K562 (cell line): ENCODE results near the gene GBX1. TPM values are rescaled to one million over a fixed set of nuclear protein-coding genes. Genes with fewer than 3 reads are reported as not detected.
A peak's percentile ranks its signal among the peaks of the same experiment; 100 is the strongest.

ENCODE experiments used
- ATAC-seq: fragments of 200-7000 bp; cut with Tn5 transposase; 3 replicates; pipeline ENCODE4 v1.9.1; 2020; ENCODE audit warnings: moderate library complexity
- BruUV-seq: library from RNA; stranded (reverse); fragments of 400-500 nt; replicated peaks from 2 replicates; lab custom pipeline; 2021; lab: Mats Ljungman, UMichigan
- CTCF ChIA-PET: fragments of 300-600 bp; formaldehyde crosslinking; extraction: SDS; loops from one replicate; lab custom pipeline; 2021; ENCODE audit warnings: low intra/inter-chr PET ratio; lab: Yijun Ruan, JAX
- POLR2A ChIA-PET: fragments of 300-600, 350-650 bp; sonication (Branson Sonifier 250); formaldehyde crosslinking; extraction: SDS; loops from one replicate; lab custom pipeline; 2021; ENCODE audit warnings: antibody characterized with exemption, inconsistent platforms; lab: Yijun Ruan, JAX
- DNase-seq, 4 experiments: peaks; one replicate each; pipeline versions ENCODE4 v3.0.0 to v3.0.0-alpha.2; 2011 to 2018; ENCODE audit warnings: low spot score in 3 of 4, mixed read lengths in 3 of 4; ENCODE audit errors: extremely low read depth in 1 of 4
- FAIRE-seq: peaks from 2 replicates; lab custom pipeline; 2011; peaks lifted over from hg19 to GRCh38; lab: Jason Lieb, UNC
- H2AFZ ChIP-seq: 2 replicates; pipeline ENCODE4 v1.6.0; 2011; ENCODE audit warnings: low read depth, low read length, control low read depth, inconsistent platforms
- H3K27ac ChIP-seq: fragments of 200-600 bp; 3 replicates; pipeline ENCODE4 v1.8.0; 2011; ENCODE audit warnings: low read depth, mild to moderate bottlenecking, control low read depth, inconsistent platforms, low read length, moderate library complexity, mixed read lengths; ENCODE audit errors: extremely low read depth
- H3K27me3 ChIP-seq, 2 experiments: fragments of 300-600 bp in 1 of 2; 2 replicates in 1 of 2; 3 replicates in 1 of 2; pipeline versions ENCODE4 v1.6.0 to v1.8.0; 2011; ENCODE audit warnings: inconsistent platforms in 2 of 2, low read length in 2 of 2, mild to moderate bottlenecking in 1 of 2, mixed read lengths in 1 of 2, moderate library complexity in 1 of 2; ENCODE audit not compliant: control insufficient read depth in 2 of 2, insufficient read depth in 2 of 2
- H3K36me3 ChIP-seq: fragments of 300-600 bp; 3 replicates; pipeline ENCODE4 v1.8.0; 2011; ENCODE audit warnings: mild to moderate bottlenecking, low read length, inconsistent platforms; ENCODE audit not compliant: control insufficient read depth, insufficient read depth
- H3K4me1 ChIP-seq, 2 experiments: fragments of 200-600 bp in 1 of 2; replicated peaks in 1 of 2; 2 replicates in 1 of 2; 3 replicates in 1 of 2; pipeline versions ENCODE4 v1.5.1 to v1.8.0; 2011; ENCODE audit warnings: inconsistent platforms in 2 of 2, low read length in 2 of 2, mild to moderate bottlenecking in 1 of 2, mixed read lengths in 1 of 2, moderate library complexity in 1 of 2; ENCODE audit not compliant: control insufficient read depth in 2 of 2, insufficient read depth in 2 of 2
- H3K4me2 ChIP-seq: 2 replicates; pipeline ENCODE4 v1.6.1; 2011; ENCODE audit warnings: low read length, control low read depth, inconsistent platforms, mixed read lengths; ENCODE audit not compliant: insufficient read depth
- H3K4me3 ChIP-seq: fragments of 200-600 bp; sonication (generic), shearing (Covaris generic); 2 replicates; pipeline ENCODE4 v1.5.1; 2016; ENCODE audit warnings: control low read depth, inconsistent platforms
- H3K79me2 ChIP-seq: fragments of 200-600 bp; 3 replicates; pipeline ENCODE4 v1.8.0; 2011; ENCODE audit warnings: low read length, inconsistent platforms; ENCODE audit not compliant: control insufficient read depth, insufficient read depth
- H3K9ac ChIP-seq, 2 experiments: 2 replicates each; pipeline versions ENCODE4 v1.6.0 to v1.6.1; 2011; ENCODE audit warnings: low read depth in 2 of 2, low read length in 2 of 2, control low read depth in 1 of 2, inconsistent platforms in 1 of 2, mild to moderate bottlenecking in 1 of 2, mixed read lengths in 1 of 2; ENCODE audit not compliant: insufficient read depth in 1 of 2
- H3K9me1 ChIP-seq: one replicate; pipeline ENCODE4 v1.6.0; 2011; ENCODE audit warnings: inconsistent platforms, mild to moderate bottlenecking, low read length, moderate library complexity; ENCODE audit not compliant: control insufficient read depth, insufficient read depth
- H3K9me3 ChIP-seq: replicated peaks from 2 replicates; pipeline ENCODE4 v1.5.1; 2011; ENCODE audit warnings: low read depth, low read length, inconsistent platforms; ENCODE audit not compliant: control insufficient read depth, insufficient read depth
- H4K20me1 ChIP-seq: replicated peaks from 2 replicates; pipeline ENCODE4 v1.6.1; 2011; ENCODE audit warnings: low read length, inconsistent platforms, mixed read lengths; ENCODE audit not compliant: control insufficient read depth, insufficient read depth
- HMGXB4 ChIP-seq: sonication (generic); formaldehyde crosslinking; IDR thresholded peaks from 2 replicates; pipeline ENCODE4 v1.8.1; 2023; ENCODE audit warnings: mild to moderate bottlenecking, missing genetic modification reagents
- MAFG ChIP-seq: fragments of 450-650 bp; conservative IDR thresholded peaks from 2 replicates; pipeline ENCODE4 v1.6.1; 2016; ENCODE audit warnings: missing genetic modification characterization, missing compliant biosample characterization
- MAFK ChIP-seq: IDR thresholded peaks from 2 replicates; pipeline ENCODE4 v1.6.1; 2011; ENCODE audit warnings: low read length, improper control_type of control experiment
- NFE2L1 ChIP-seq: fragments of 450-650 bp; IDR thresholded peaks from 2 replicates; pipeline ENCODE4 v1.6.1; 2016; ENCODE audit warnings: missing genetic modification characterization, low read depth, mild to moderate bottlenecking, missing compliant biosample characterization, moderate library complexity, borderline replicate concordance
- NONO ChIP-seq, 2 experiments: fragments of 200-400 bp in 1 of 2; fragments of 450-650 bp in 1 of 2; formaldehyde crosslinking in 1 of 2; IDR thresholded peaks; 2 replicates each; pipeline ENCODE4 v1.6.1; 2017; ENCODE audit warnings: low read depth in 2 of 2, mild to moderate bottlenecking in 2 of 2, moderate library complexity in 2 of 2, low read length in 1 of 2
- POLR2A ChIP-seq: fragments of 450-650 bp; conservative IDR thresholded peaks from 2 replicates; pipeline ENCODE4 v1.6.1; 2016
- POLR2G ChIP-seq: fragments of 200-400 bp; formaldehyde crosslinking; IDR thresholded peaks from 2 replicates; pipeline ENCODE4 v1.6.1; 2017; ENCODE audit warnings: low read depth, mild to moderate bottlenecking, antibody characterized with exemption, low read length, moderate library complexity
- U2AF1 ChIP-seq: fragments of 200-400 bp; formaldehyde crosslinking; optimal IDR thresholded peaks from 2 replicates; pipeline ENCODE3; 2017; ENCODE audit warnings: mild to moderate bottlenecking, low read depth, low read length, moderate library complexity
- ZBTB12 ChIP-seq: fragments of 250-450 bp; sonication (Bioruptor Pico); IDR thresholded peaks from 2 replicates; pipeline ENCODE4 v1.4.0; 2020
- ZNF121 ChIP-seq: sonication (generic); formaldehyde crosslinking; conservative IDR thresholded peaks from 2 replicates; pipeline ENCODE4 v1.8.0; 2022; ENCODE audit warnings: missing genetic modification reagents
- ZNF316 ChIP-seq: fragments of 450-650 bp; IDR thresholded peaks from 2 replicates; pipeline ENCODE4 v1.6.1; 2016
- ZNF57 ChIP-seq: fragments of 450-650 bp; formaldehyde crosslinking; IDR thresholded peaks from 2 replicates; pipeline ENCODE4 v1.4.0; 2020; ENCODE audit warnings: mild to moderate bottlenecking, moderate library complexity
- WGBS: fragments of 100-300 bp; shearing (Covaris generic); methylation state at CpG from one replicate; pipeline ENCODE4 v1.1.6; 2016; ENCODE audit warnings: low coverage, mixed read lengths; ENCODE audit not compliant: insufficient coverage; ENCODE audit errors: missing lambda C conversion rate; 5-methylcytosine and 5-hydroxymethylcytosine counted together
- in situ Hi-C: fragments of 300-500 bp; cut with MboI; formaldehyde crosslinking; loops from 4 replicates; pipeline ENCODE4 v1.15.0; 2018; ENCODE audit warnings: inconsistent platforms, mixed read lengths
- intact Hi-C: fragments of 100-400 bp; cut with micrococcal nuclease; formaldehyde crosslinking; loops from 2 replicates; pipeline ENCODE4 v1.14.2; 2022
- polyA plus RNA-seq, 8 experiments: library from polyadenylated mRNA; depleted of rRNA in 4 of 8; stranded (reverse) in 5 of 8; unstranded in 3 of 8; fragments of >200 nt; fragmentation: Nextera tagmentation in 2 of 8; fragmentation: Illumina TruSeq in 1 of 8; extraction: Ambion mirVana in 2 of 8; extraction: Trizol in 1 of 8; gene quantifications; 2 replicates each; pipeline versions ENCODE4 v1.2.1 to v1.2.3, GENCODE V29; 2011 to 2014; ENCODE audit warnings: inconsistent platforms in 1 of 8, missing spikeins in 1 of 8
- total RNA-seq, 7 experiments: library from RNA; depleted of rRNA in 6 of 7; stranded (reverse); fragments of >200 nt in 6 of 7; fragmentation: Illumina TruSeq in 2 of 7; extraction: Trizol in 2 of 7; gene quantifications; 2 replicates each; pipeline versions ENCODE4 v1.2.1 to v1.2.3, GENCODE V29; 2011 to 2021; ENCODE audit warnings: low replicate concordance in 1 of 7

GBX1 gene
- total and polyA plus RNA-seq, 9 of the 15 experiments (the other 6 are each of a cell fraction or from before 2014, with no cell fraction given) = not detected

GRCh38 chr7:151212626-151213025, 45.1 kb upstream of the GBX1 start:
- no peak for DNase-seq
- no peak overlapping the region for H3K4me3 ChIP-seq
- no peaks in the 10 kb centered on the region for H3K79me2 ChIP-seq
- WGBS = 80% methylated on average over 5 of the region's 5 CpGs
- H4K20me1 ChIP-seq = peaks cover 20% of the 10 kb centered on the region
- H3K27ac ChIP-seq = no peak overlapping the region
- H3K4me1 ChIP-seq = peaks cover 4% of the 10 kb centered on the region in 2 experiments
- TF ChIP-seq NONO (IDR thresholded peaks at IDR 0.05; ENCODE audit: low read depth in 2 of 2, low read length in 1 of 2) (no peak), NFE2L1 (tag) (no peak)
- TF ChIP-seq, all 486 proteins: peak for 0
- H3K27me3 ChIP-seq = no peaks in the 10 kb centered on the region
- H3K9me1 ChIP-seq = no peaks in the 10 kb centered on the region
- intact Hi-C loops (no loop called here), in situ Hi-C loops (no loop called here)
- ATAC-seq = no peak
- H2AFZ ChIP-seq = no peak overlapping the region
- no peak overlapping the region for H3K9ac ChIP-seq
- BruUV-seq = no TSS peak
- H3K36me3 ChIP-seq = peaks cover 57% of the 10 kb centered on the region
- FAIRE-seq = no peak
- CTCF ChIA-PET = interaction anchor here (0.6 kb wide), 1 partner anchor 199 kb away, joined by 3 read pairs; no protein-coding TSS in a partner anchor
- no peaks in the 10 kb centered on the region for H3K9me3 ChIP-seq
- no peak overlapping the region for H3K4me2 ChIP-seq
- POLR2A ChIA-PET = interaction anchor here (0.7 to 4.9 kb wide), 7 partner anchors 9 to 23 kb away, joined by 3 to 30 read pairs (median 4); partner anchors contain the start of genes ABCF2 and CHPF2

GRCh38 chr7:151211155-151211772, 43.8 kb upstream of the GBX1 start:
- Histone ChIP-seq H4K20me1 (peaks cover 30% of the 10 kb centered on the region), H3K4me2 (no peak overlapping the region), H2AFZ (no peak overlapping the region), H3K4me3 (no peak overlapping the region), H3K27me3 (no peaks in the 10 kb centered on the region; a peak in 2 of 5 replicates), H3K4me1 (peaks cover 10 to 15% of the 10 kb centered on the region in 2 experiments), H3K9me3 (no peaks in the 10 kb centered on the region), H3K79me2 (no peaks in the 10 kb centered on the region), H3K36me3 (peaks cover 44% of the 10 kb centered on the region), H3K9ac (no peak overlapping the region), H3K9me1 (no peaks in the 10 kb centered on the region), H3K27ac (no peak overlapping the region)
- in situ Hi-C loops = no loop called here
- no peak for DNase-seq
- intact Hi-C loops = no loop called here
- 60% methylated on average over 3 of the region's 3 CpGs for WGBS
- peak; percentile 17; the same call in 2 of the 3 replicates for ATAC-seq
- POLR2A ChIA-PET = interaction anchor here (0.7 to 3.9 kb wide), 7 partner anchors 14 to 102 kb away, joined by 3 to 12 read pairs (median 4); partner anchors contain the start of genes ABCF2 and CHPF2
- BruUV-seq = no TSS peak
- FAIRE-seq = peak; percentile 23
- CTCF ChIA-PET = interaction anchor here (0.6 kb wide), 1 partner anchor 10 kb away, joined by 10 read pairs; no protein-coding TSS in a partner anchor
- TF ChIP-seq POLR2A = peak; percentile 39; the same call in 1 of the 2 replicates
- TF ChIP-seq U2AF1 = no peak
- TF ChIP-seq ZBTB12 (CRISPR knock-in tag) = no peak
- no peak for TF ChIP-seq ZNF121 (CRISPR knock-in tag)
- TF ChIP-seq MAFG (tag) = peak; percentile 89
- 0 out of 2 replicates have a peak, but pooled peaks have one; percentile 17 for TF ChIP-seq POLR2G
- no peak for TF ChIP-seq ZNF57
- TF ChIP-seq HMGXB4 = no peak
- TF ChIP-seq ZNF316 = peak; percentile 97
- peak; percentile 91 for TF ChIP-seq MAFK
